Activated CD4-positive, CD25-positive, alpha-beta regulatory T cell treated with anti-CD3 and anti-CD28 coated beads, Interleukin-2, amount 50 U/mL, for 72 hours (primary cell): ENCODE data around the gene YPEL4.

ENCODE experiments used
- DNase-seq: peaks from one replicate; pipeline ENCODE4 v3.0.0; 2021

YPEL4 gene

DNA sequence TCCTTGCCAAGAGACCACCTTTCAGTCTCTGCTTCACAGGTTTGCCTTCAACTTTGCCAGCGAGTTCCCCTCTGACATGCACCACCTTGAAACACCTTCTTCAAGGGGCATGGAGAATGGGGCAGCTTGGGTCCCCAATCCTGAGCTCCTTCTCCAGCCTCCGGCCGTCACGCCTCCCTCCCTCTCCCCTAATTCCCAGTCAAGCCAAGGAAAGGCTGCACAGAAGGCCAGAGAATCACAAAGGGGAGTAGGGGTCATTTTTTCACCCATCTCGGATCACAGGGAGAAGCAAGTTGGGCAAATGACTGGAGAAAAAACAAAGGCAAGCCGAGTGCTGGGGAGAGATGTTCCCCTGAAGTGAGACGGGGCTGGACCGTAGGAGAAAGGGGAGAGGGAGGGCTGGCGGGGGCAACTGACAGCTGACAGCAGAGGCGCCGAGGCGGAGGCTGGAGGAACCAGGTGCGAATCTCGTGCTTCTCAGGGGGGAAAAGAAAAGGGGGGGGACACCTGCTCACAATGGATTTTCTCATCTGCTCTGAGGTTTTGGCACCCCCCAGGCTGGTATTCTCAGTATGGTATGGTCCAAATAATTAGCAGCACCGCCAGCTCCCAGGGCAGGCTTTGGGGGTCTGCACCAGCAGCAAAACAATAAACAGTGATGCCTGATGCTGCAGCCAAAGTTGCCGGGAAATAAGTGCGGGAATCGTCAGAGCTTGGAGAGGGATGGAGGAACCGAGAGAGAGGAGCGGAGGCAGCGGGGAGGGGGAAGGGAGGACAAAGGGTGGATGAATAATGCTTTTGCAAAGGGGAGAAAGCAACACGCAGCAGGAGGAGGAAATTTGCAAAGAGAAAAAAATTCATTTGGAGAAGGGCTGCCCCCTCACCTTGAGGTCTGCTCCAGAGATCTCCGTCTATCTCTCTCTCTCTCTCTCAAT, 644 bp downstream of the YPEL4 start:
- DNase-seq, result no peak

DNA sequence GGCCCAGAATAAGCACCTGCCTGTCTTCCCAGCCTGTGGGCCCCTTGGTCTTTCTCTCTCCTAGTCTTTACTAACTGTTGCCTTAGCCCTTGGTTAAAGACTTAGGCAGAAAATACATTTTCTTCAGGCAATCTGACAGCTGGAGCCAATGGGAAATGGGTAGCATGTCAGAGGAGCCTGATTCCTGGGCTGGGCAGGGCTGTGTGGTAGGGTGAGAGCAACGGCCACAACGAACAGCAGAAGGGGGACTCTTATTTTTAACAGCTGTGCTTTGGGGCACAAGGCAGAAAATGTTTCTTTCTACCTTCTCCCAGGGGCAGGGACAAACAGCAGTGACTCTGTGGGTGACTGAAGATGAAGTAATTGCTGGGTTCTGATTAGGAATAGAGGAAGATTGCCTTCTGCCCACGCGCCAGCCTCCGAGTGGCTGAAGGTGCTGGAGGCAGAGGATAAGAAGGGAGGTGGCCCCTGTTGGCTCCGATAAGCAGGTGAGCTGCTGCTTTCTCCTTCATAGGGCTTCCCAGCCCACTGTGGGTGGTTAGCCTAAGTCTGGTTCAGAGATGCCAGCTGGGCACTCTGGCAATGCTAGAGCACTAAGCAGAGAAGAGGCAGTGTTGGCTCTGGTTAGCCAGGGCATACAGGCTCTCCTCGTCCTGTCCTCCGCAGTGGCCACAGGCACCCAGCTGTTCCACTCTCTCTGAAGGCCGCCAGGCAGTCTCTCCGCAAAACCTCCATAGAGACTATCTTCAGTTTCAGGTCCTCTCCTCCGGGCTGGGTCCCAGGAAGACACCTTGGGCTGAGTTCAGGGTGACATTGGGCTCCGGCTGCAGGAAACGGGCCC, 1.5 kb downstream of the YPEL4 start:
- DNase-seq, result no peak

GRCh38 chr11:57647372-57647771, 2.3 kb downstream of the YPEL4 start:
- DNase-seq, result no peak

DNA sequence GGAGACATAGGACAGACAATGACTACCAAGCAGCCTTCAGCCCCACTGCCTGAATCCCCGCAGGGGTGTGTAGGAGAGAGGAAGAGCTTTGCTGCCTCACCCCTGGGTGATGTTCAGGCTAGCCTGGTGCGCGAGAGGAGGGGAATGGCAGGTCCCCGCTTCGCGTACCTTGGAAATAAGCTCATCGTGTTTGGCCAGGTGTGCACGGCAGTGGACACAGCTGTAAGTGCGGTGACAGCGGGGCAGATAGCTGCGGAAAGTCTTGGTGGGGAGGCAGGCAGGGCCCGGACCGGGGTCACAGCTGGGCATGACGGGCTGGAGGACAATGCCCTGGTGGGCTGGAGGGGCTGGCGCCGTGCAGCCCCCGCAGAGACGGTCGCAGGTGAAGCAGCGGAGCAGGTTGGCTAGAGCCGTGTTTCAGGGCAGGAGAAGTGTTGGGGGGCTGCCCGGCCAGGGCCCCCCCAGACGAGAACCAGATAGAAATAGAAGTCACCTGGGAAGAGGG, 2.9 kb downstream of the YPEL4 start:
- no peak for DNase-seq

DNA sequence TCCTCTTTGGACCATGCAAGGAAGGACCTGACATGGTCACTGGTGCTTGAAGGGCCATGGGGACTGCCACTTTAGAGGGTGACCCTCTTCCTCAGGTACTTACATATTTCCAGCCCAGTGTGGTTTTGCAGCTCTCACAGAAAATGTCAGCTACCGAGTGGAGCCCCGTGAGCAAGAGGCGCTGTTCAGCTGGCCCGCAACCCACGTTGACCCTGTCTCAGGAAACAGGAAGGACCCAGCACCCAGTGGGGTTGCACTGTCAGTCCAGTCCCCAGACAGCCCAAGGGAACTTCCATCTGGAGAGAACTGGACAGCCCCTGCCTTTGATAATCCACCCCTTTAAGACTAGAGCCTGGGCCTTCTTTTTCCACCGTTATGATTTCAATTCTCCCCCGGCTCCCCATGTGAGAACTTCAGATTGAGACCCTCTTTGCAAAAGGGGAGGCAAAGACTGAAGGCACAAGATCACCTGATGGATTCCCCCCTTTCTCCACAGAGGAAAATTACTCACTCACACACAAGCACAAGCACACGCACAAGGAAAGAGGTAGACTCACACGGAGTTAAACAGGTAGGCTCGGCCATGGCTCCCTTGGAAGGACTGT, 3.4 kb downstream of the YPEL4 start:
- no peak for DNase-seq

DNA sequence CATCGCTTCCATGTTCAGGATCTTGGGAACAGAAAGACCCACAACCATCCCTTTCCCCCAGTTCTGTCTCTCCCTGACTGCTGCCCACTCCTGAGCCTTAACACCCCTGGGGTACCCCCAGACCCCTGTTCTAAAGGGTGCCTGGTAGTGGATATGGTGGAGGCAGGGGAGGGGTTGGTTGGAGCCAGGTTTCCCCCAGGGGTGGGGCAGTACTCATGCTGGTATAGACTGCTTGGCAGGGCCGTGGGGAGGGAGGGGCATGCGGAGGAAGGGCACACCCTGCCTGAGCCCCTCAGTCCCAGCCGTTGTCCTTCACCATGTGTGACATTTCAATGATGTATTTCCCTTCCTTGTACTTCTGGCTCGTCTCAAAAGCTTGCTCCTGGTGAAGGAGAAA, 4.0 kb downstream of the YPEL4 start:
- DNase-seq, result no peak

DNA sequence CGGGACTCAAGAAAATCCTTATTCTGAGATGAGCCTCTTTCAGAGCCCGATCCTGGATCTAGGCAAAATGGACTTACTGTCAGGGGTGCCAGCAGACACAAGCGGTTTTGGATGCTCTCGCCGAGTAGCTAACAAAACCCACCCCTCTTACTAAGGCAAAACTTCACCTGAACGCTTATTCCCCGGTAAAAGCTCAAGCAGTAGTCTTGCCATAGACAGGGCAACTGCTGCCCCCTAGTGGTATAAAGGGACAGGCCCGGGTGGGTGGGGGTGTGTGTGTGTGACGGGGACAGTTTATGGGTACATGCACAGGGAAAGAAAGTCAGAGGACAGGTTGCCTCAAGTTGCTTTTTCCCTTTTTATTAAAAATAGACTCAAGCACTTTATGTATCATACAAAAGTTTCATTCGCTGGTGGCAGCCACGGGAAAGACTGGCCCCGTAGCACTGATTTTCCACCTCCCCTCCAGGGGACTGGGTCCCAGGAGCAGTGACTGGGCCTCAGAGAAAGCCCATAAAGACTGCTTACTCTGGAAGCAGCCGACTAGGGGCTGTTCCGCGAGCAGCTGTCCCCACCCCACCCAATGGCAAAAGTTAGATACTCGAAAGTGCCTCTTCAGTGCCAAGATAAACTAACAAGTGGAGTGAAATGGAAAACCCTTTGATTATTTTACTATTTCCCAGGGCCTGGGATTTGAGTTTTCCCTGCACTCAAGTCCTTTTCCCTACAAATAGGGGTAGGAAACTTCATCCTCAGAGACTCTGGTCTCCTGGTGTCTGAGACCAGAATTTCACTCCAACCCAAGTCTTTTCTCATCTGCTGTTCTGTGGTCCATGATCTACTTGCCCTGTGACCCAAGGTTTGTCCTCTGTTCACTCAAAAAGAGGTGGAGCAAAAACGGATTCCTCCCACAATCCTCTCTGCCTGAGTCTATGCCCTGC, 4.7 kb downstream of the YPEL4 start:
- DNase-seq, result peak; percentile 84

GRCh38 chr11:57643802-57644201, 5.9 kb downstream of the YPEL4 start:
- no peak for DNase-seq

GRCh38 chr11:57641011-57641807, 8.5 kb downstream of the YPEL4 start:
- no peak for DNase-seq

DNA sequence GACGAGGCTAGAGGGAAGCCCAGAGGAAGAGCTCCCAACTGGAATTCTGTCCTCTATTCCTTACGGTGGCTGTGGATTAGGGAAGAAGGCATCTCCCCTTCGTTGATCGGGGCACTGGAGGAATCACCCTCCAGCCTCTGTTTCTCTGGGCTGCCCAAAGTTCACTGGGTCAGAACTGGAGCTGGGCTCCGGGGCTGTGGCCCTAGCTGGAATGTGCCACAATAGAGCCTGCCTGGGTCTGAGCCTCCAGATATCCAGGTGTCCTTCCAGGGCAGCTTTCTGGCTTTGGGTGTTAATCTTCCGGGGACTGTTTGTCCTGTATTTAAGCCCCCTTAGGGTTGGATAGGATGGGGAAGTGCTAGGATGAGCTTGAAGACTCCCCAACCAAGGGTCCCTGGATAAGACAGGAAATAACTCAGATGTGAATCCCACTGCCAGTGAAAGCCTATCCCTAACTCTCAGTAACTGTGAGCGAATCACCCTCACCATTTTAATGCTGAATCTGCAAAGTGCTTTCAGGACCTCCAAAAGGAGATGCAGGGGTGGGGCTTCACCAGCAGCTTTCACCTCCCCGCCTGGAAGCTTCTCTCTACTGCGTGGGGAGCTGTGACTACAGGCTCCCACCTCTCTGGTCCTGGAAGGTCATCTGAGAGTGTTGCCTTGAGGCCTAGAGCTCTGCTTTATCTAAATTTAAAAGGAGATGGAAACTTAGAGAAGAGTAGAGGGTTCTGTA, 9.5 kb downstream of the YPEL4 start:
- no peak for DNase-seq

DNA sequence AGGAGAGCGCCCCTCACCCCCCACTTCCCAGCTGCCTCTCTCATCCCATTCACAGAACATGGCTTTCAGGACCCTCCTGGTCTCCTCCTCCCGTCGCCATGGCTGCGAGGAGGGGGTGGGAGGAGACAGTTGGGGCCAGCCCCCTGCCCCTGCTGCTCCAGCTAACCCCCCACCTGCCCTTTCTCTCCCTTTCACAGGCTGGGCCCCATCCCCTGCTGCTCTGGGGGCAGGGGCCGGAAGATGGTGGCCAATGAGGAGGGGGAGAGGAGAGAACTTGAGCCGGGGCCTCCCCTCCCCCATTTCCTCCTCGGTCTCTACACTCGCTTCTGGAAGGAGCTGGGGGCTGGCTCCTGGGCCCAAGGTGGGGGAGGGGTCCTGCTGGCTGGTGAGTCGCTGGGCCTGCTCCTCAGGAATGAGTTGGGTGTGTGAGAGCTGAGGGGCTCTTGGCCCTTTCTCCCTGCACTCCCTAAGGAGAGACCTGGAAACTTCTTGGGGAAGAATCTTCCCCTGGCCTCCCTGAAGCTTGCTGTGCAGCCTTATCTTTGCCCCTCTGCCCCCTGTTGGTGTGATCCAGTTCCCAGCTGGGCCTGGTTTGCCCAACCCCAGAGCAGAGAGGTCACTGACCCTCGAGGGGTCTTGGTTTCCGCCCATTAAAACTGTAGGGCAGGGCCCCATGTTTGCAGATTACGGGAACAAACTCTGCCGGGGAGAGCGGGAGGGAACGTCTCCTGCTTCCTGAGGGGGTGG, 10.2 kb downstream of the YPEL4 start:
- DNase-seq, result no peak

GRCh38 chr11:57638811-57639320, 10.8 kb downstream of the YPEL4 start:
- no peak for DNase-seq

DNA sequence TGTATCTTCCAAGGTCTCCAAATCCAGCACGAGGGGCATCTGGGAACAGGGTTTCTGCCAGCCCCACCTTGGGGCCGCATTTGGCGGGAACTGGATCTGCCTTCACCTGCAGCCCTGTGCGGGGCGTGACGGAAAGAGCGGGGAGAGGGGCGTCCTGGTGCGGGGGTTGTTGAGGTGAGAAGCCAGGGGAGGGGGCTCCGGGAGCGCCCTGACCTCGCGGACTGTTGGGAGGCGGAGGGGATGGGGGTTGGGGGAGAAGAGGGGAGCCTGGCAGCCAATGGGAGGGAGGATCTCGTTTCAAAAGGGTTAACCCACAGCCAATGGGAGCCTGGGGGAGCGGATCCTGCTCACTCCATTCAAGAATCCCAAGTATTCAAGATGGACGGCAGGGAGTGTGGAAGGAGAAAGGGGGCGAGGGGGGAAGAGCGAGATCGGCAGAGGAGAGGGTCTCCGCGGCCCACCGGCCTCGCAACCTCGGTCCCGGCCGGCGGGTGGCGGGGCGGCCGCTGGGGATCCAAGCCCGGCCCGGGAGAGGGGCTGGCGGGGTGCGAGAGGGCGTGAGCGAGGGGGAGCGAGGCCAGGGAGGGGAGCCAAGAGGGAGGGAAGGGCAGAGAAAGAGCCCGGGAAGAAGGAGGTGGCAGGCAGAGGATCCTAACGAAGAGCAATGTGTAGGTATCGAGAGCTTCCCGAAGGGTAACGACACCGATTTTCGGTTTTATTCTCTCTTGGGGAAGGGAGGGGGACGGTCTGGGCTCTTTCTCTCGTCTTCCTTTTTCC, 11.5 kb downstream of the YPEL4 start:
- no peak for DNase-seq

DNA sequence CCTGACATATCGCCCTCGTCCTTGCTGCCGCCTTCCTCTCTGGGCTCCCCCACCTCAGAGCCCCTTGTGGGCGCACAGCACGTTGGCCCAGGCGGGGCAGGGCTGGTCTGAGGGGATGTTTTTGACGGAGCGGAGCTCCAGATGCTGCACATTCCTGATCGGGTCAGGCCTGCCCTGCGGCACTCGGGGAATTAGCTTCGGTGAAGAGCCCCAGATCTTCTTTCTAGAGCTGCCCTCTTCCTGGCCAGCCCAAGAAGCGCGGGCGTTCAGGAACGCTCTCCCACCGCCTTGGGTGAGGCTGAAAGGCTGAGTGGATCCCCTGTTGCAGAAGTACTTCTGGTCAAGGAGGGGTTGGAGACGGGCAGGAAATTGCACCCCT, 12.1 kb downstream of the YPEL4 start:
- no peak for DNase-seq

- DNase-seq, result no peak
These were observed 14.5 kb downstream of the YPEL4 start for GRCh38 chr11:57635246-57635645.

DNA sequence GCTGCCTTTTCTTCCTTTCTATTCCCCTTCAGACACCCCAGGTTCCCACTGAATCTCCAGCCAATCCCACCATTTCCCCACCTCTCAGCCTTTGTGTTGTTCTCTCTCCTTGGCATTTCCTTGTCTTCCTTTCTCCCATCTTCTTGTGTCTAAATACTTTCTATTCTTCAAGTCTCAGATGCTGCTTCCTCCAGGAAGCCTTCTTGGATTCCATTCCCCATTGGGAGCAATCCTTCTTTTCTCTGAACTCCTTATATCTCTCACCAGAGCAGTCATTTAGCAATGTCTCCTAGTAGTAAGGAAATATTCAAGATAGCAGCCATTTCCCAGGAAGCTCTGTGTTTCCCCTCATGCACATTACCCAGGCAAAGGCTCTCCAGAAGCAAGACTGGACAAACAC, 15.4 kb downstream of the YPEL4 start:
- DNase-seq, result no peak

DNA sequence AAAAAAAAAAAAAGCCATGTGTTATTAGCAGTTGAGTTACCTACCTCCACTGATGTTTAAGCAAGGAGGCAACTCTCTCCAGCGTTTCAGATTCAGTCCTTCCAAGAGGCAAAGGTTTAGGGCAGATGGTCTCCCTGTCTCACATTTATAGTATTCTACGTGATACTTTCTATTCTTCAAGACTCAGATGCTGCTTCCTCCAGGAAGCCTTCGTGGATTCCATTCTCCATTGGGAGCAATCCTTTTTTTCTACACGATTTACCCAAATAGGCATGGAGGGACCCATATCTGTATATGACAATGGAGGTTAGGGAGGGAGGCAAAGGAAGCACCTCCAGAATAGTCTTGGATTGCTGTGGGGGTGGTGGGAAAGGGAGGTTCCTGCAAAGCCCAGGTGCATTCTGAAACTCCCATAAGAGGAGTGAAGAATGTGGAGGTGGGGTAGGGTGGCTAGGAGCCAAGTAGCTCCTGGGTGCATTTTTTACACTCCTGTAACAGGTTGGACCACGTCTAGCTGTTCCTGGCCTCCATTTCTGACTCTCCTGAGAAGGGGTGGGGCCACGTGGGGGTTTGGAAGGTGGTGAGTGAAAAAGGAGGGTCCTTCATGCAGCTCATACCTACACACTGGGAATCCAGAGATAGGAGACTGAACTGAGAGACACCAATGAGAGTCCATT, 16.2 kb downstream of the YPEL4 start:
- DNase-seq, result no peak

DNA sequence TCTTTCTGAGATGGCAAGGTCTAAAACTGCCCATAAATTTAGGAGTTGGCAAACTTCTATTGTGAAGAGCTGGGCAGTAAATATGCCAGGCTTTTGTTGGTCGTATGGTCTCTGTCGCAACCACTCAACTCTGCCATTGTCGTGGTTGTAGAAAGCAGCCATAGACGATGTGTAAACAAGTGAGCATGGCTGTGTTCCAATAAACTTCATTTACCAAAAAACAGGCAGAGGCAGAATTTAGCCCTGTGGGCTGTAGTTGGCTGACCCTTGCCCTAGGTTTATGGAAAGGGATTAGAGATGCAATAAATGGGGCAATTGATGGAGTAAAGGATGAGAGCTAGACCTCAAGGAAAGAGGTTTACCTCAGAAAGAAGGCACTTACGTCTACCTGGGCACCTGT, 17.6 kb downstream of the YPEL4 start:
- no peak for DNase-seq
